G401 (cell line): ENCODE measurements around the gene KLHL24. TPM values are rescaled to one million over a fixed set of nuclear protein-coding genes. Genes with fewer than 3 reads are reported as not detected.
"Not testable (repeated sequence)": the region's sequence is repeated elsewhere in the genome, so short reads cannot be mapped to it uniquely, and the experiment has no call there.

Experiments used
- DNase-seq: peaks from one replicate; pipeline ENCODE4 v3.0.0-alpha.2; 2015; ENCODE audit warnings: low spot score
- in situ Hi-C: cut with HindIII; loops from 2 replicates; pipeline ENCODE4 v1.10.0; 2016; ENCODE audit warnings: low sequenced_read_pairs, mixed read lengths
- total RNA-seq: library from RNA; depleted of rRNA; stranded (reverse); fragments of >200 nt; shearing (Covaris generic); gene quantifications from 2 replicates; pipeline ENCODE4 v1.2.3, GENCODE V29; 2014; rRNA removed

KLHL24 gene
- 21.4 and 26.8 TPM in 2 replicates for total RNA-seq

GRCh38 chr3:183635431-183636220, at the start of gene KLHL24:
KLHL24 (plus strand) TSS chr3:183635623; CDS start chr3:183650357, 14,734 bp downstream.
- in situ Hi-C loops = no loop called here

GRCh38 chr3:183586477-183586876, 48.9 kb upstream of the KLHL24 start:
- no peak for DNase-seq
- in situ Hi-C loops = no loop called here

More at GRCh38 chr3:183635431-183636220, at the start of gene KLHL24:
- peak; percentile 95 for DNase-seq

DNA sequence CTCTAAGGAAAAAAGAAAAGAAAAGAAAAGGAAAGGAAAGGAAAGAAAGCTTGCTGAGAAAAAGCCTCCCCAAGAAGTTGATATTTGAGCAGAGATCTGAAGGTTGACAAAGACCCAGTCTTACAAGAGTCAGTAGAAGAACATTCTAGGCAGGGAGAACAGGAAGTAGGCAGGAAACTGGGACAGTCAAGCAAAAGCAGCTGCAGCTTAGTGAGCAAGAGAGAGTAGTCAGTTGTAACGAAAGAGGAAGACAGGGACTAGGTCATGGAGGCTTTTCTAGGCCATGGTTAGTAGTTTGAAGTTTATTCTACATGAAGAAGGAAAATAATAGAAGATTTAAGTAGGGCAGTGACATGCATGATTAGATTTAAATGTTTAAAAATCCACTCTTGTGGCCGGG, 48.1 kb upstream of the KLHL24 start:
- in situ Hi-C loops = no loop called here
- DNase-seq = no peak

- in situ Hi-C loops = no loop called here
Observed at GRCh38 chr3:183590442-183590841, 45.0 kb upstream of the KLHL24 start.

GRCh38 chr3:183591881-183592521, 43.4 kb upstream of the KLHL24 start:
- in situ Hi-C loops = no loop called here

More at GRCh38 chr3:183590442-183590841, 45.0 kb upstream of the KLHL24 start:
- no peak for DNase-seq

GRCh38 chr3:183592821-183593220, 42.6 kb upstream of the KLHL24 start:
- no peak for DNase-seq
- in situ Hi-C loops = no loop called here

More at GRCh38 chr3:183591881-183592521, 43.4 kb upstream of the KLHL24 start:
- DNase-seq = no peak

- no peak for DNase-seq
- in situ Hi-C loops = no loop called here
Observed at GRCh38 chr3:183594636-183595035, 40.8 kb upstream of the KLHL24 start.

- no peak for DNase-seq
- in situ Hi-C loops = no loop called here
Observed at GRCh38 chr3:183597959-183598358, 37.5 kb upstream of the KLHL24 start.

GRCh38 chr3:183611326-183611725, 24.1 kb upstream of the KLHL24 start:
- DNase-seq, in situ Hi-C loops: not testable (repeated sequence)

DNA sequence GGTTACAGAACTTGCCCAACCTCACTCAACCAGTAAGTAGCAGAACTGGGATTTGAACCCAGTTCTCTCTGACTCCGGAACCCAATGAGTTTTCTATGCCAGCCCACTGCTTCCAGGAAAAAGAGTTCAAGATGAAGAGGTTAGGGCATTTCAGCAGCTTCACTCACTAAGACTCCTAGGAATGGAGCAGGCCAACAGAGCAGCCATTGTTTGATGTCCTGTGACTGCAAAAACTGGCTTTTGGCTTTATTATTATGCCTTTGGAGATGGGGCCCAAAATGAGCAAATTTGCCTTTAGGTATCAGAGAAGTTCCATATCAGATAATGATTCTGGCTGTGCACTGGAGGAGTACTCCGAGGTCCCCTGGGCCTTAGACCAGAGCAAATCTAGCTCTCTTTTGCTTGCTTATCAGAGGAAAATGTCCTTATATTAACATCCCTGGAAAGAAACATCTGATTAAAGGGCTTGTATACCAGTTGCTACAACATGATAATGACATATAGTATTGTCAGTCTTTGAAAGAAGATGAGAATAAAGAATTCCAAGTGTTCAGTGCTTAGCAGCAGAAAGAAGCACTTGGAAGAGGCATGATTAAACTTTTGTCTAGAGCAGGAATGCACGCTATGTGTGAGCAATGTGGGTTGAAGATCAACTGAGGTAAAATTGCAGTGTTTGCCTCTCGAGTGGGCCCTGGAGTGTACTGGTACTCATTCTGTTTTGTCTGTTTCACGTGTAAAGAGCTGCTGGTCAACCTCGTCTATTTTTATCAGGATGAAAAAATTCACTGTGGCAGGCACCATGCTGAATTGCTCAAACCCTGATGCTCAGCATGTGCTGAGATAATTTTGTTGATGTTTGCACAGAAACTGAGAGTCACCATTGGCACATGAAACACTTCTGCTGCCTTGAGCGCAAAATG, 21.8 kb upstream of the KLHL24 start:
- DNase-seq = no peak
- in situ Hi-C loops = no loop called here

DNA sequence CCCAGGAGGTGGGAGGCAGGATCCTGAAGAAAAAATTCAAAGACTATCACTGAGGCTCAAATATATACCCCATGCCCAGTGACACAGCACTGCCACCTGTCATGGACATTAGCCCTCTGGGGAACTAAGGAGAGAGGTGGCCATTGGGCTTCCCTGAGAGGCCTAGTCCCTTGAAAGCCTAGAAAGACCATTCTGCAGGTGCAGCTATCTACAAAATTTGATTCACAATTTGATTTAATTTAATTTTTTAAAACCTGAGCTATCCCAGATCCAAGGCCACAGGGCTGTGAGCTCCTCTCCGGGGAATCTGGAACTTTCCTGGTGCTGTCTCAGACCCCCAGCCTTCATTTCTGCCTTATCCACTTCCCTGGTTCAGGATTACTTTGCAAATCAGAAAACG, 16.9 kb upstream of the KLHL24 start:
- in situ Hi-C loops = no loop called here
- DNase-seq = no peak

DNA sequence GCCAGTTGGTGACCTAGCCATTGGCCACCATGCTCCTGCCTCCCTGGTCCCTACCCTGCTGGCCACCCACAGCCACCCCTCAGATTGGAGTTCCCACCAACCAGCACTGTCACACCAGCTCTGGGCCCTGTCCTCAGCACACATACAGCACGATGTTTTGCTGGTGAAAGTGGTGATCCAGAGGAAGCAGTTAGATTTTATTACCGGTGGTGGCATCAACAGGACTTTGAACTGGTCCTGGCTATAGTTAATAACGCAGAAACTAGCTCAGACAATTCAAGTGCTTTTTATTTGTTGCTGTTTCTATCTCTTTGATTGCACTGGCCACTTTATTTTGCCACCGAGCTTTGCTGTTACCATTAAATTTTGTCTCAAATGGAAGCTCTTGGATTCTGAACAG, 16.4 kb upstream of the KLHL24 start:
- DNase-seq = no peak
- in situ Hi-C loops = no loop called here

- in situ Hi-C loops = no loop called here
- no peak for DNase-seq
Observed at GRCh38 chr3:183619624-183620251, 15.7 kb upstream of the KLHL24 start.

DNA sequence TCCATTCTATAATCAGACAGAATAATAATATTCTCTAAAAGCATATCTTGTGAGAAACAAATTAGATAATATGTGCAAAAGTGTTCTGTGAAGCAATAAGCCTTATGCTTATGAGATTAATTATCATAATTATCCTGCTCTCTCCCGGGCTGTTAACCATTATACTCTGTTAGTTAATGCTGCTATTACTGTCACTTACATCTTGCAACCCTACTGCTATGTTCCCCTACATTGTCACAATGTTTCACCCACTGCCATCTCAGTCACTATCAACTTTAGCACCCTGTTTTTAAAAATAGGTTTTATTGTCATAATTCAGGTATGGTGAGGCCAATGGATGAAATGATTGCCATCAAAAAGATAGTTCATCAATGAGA, 15.2 kb upstream of the KLHL24 start:
- in situ Hi-C loops = no loop called here
- no peak for DNase-seq

DNA sequence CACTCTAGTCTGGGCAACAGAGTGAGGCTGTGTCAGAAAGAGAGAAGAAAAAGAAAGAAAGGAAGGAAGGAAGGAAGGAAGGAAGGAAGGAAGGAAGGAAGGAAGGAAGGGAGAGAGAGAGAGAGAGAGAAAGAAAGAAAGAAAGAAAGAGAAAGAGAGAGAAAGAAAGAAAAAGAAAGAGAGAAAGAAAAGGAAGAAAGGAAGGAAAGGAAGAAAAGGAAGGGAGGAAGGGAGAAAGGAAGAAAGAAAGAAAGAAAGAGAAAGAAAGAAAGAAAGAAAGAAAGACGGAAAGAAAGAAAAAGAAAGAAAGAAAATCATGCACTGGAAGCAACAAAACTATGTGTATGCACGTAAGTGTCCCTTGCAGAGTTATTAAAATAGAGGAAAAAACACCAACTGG, 12.9 kb upstream of the KLHL24 start:
- DNase-seq, in situ Hi-C loops: not testable (repeated sequence)

- DNase-seq = no peak
- in situ Hi-C loops = no loop called here
Observed at GRCh38 chr3:183626877-183627594, 8.4 kb upstream of the KLHL24 start.

DNA sequence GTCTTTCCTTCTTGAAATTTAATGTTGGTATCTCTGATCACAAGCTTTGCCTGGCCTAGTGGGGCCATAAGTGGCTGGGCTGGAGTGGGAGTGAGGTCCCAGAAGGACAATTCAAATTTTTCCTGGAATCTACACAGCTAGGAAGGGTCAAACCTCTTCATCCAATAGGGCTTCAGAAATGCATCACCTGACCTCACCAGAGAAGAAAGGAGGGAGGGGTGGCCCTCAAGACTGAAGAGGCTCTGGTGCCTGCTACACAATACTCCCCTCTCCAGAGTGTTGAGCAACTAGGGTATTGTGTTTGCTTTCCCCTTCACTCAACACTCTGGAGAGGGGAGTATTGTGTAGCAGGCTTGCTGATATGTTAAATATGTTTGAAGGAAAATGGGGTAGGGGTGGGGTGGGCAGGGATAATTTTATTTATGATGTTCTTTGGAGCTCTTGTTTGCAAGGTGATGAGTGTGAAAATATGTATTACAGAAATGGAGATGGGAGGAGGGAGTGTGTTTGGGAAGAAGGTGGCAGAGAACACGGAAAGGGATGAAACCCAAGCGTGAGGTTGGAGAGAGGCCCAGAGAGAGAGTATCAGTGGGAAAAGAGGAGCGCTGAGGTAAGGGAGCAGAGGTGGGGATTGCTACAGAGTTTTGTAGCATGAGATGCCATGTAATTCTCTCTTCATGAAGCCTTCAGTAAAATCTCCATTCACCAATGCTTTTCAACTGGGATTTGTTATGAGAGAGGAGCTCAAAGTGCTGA, 5.7 kb upstream of the KLHL24 start:
- in situ Hi-C loops = no loop called here

GRCh38 chr3:183631715-183632114, 3.7 kb upstream of the KLHL24 start:
- in situ Hi-C loops = no loop called here
- DNase-seq = no peak

More for the DNA sequence above, 5.7 kb upstream of the KLHL24 start:
- no peak for DNase-seq
